Thyroid gland (tissue), 4 donors: Measurements from ENCODE around the gene ACOX3. TPM values are rescaled to one million over a fixed set of nuclear protein-coding genes. Genes with fewer than 3 reads are reported as not detected.
"Not testable (repeated sequence)": the region's sequence is repeated elsewhere in the genome, so short reads cannot be mapped to it uniquely, and the experiment has no call there.

Experiments used
- DNase-seq, 2 donors: peaks; one replicate each; pipeline ENCODE4 v3.0.0-alpha.2; 2019
- H3K27ac ChIP-seq, 3 donors: fragments of 200-600 bp; sonication (generic); 1 replicate in 2 of 3; 2 replicates in 1 of 3; pipeline ENCODE4 v1.5.1; 2016 to 2019; ENCODE audit warnings: mild to moderate bottlenecking in 1 of 3, moderate library complexity in 1 of 3
- H3K27me3 ChIP-seq: fragments of 200-600 bp; sonication (generic); one replicate; pipeline ENCODE4 v1.5.1; 2019
- H3K36me3 ChIP-seq, 2 donors: fragments of 200-600 bp; sonication (generic); one replicate each; pipeline ENCODE4 v1.5.1; 2016 to 2019
- H3K4me1 ChIP-seq, 2 donors: fragments of 200-600 bp; sonication (generic); one replicate each; pipeline ENCODE4 v1.5.1; 2017 to 2019
- H3K4me3 ChIP-seq, 3 donors: fragments of 200-600 bp; sonication (generic); replicated peaks in 1 of 3; 1 replicate in 2 of 3; 2 replicates in 1 of 3; pipeline ENCODE4 v1.5.1; 2016; ENCODE audit warnings: mild to moderate bottlenecking in 1 of 3
- H3K9me3 ChIP-seq: fragments of 200-600 bp; sonication (generic); one replicate; pipeline ENCODE4 v1.5.1; 2017
- CTCF ChIP-seq, 6 experiments: fragments of 200-600 bp in 3 of 6; fragments of 450-650 bp in 3 of 6; sonication (generic) in 3 of 6; IDR thresholded peaks; one replicate each; pipeline ENCODE4 v1.5.1; 2016 to 2019; ENCODE audit warnings: antibody characterized with exemption in 6 of 6, mild to moderate bottlenecking in 2 of 6, inconsistent platforms in 1 of 6, moderate library complexity in 1 of 6
- POLR2A ChIP-seq, 2 donors: fragments of 450-650 bp; IDR thresholded peaks; one replicate each; pipeline ENCODE4 v1.6.1; 2017; ENCODE audit warnings: antibody characterized with exemption in 2 of 2, mild to moderate bottlenecking in 2 of 2, moderate library complexity in 1 of 2
- WGBS, 2 donors: methylation state at CpG; one replicate each; pipeline ENCODE4 v1.1.5; 2017; 5-methylcytosine and 5-hydroxymethylcytosine counted together
- intact Hi-C: fragments of 100-400 bp; cut with DNase I; formaldehyde crosslinking; loops from one replicate; pipeline ENCODE4 v1.15.1; 2023
- total RNA-seq, 4 donors: library from RNA; depleted of rRNA; stranded (reverse); fragments of >200 nt; gene quantifications; one replicate each; pipeline ENCODE4 v1.2.3, GENCODE V29; 2016

Gene ACOX3
- total RNA-seq, 4 donors from 2014 or later = 28.2 to 61.8 (median 47.7) TPM

DNA sequence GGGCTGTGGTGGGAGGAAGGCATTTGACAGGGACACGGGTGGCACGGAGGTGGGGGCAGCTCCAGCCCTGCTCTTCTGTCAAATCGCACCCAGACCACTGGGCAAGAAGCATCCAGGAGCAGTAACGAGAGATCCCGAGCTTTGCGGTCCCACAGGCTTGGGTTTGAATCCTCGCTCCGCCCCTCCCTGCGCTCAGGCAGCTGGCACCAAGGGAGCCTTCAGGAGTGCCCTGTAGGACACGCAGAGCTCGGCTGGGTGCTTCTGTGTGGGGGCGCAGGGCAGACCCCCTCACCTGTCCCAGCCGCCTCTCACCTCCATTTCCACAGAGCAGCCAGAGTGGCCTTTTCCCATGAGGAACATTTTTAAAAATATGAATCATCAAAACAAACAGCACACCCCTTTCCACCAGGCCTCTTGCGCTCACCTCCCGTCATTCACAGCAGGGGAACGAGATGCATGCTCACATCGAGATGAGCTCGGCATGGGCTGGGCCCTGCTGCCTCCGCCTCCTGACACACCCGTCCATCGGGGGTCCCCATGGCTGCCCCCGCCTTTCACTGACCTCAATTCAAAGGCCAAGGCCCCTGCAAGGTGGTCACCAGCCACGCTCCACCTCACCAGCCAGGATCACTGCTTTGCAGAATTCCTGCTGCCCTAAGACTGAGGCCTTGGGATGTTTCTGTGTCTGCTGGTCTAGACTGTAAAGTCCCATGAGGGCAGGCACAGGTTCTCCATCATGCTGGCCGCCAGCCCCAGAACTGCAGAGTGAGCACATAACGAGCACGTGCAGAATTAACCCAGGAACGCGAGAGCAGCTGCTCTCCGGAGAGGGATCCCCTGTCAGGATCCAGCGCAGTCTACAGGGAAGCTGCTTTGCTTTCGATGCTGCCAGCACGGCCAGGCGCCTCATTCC, 52.7 kb downstream of the ACOX3 start:
- intact Hi-C loops = no loop called here
- peaks cover 10 to 34% of the 10 kb centered on the region in 2 donors for H3K36me3 ChIP-seq
- no peak overlapping the region for H3K4me3 ChIP-seq
- WGBS, 2 donors = 96% methylated on average over 27 to 30 of the region's 33 CpGs
- DNase-seq = no peak
- no peaks in the 10 kb centered on the region for H3K9me3 ChIP-seq
- no peak for TF ChIP-seq CTCF (IDR thresholded peaks at IDR 0.05)
- no peak for TF ChIP-seq POLR2A (IDR thresholded peaks at IDR 0.05)
- peaks cover 22% of the 10 kb centered on the region in 2 donors for H3K4me1 ChIP-seq
- H3K27me3 ChIP-seq = no peaks in the 10 kb centered on the region
- H3K27ac ChIP-seq = no peak overlapping the region

DNA sequence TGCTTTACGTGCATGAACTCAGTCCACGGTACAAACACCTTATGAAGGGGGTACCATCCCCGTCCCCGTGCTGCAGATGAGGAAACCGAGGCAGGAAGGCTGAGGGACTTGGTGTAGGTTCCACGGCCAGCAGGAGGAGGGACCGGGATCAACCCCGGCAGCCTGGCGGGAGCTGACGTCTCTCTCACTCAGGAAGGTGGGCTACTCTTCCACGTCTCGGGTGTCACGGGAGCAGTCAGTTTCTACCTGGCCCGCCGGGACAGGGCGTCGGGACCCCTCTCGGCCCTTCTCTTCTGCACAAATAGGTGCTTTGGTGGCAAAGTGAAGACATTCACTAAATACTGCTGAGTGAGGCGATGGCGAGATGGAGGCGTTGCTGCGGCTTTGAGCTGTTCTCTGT, 53.3 kb downstream of the ACOX3 start:
- intact Hi-C loops = no loop called here
- no peaks in the 10 kb centered on the region for H3K27me3 ChIP-seq
- 92% methylated on average over 20 to 22 of the region's 22 CpGs for WGBS, 2 donors
- no peak overlapping the region for H3K4me3 ChIP-seq
- no peaks in the 10 kb centered on the region for H3K9me3 ChIP-seq
- H3K36me3 ChIP-seq = peaks cover 10 to 34% of the 10 kb centered on the region in 2 donors
- no peak overlapping the region for H3K27ac ChIP-seq
- TF ChIP-seq CTCF (IDR thresholded peaks at IDR 0.05) (no peak), POLR2A (IDR thresholded peaks at IDR 0.05) (no peak)
- peaks cover 15 to 16% of the 10 kb centered on the region in 2 donors for H3K4me1 ChIP-seq
- DNase-seq = no peak

- DNase-seq = no peak
- H3K9me3 ChIP-seq = no peaks in the 10 kb centered on the region
- H3K27ac ChIP-seq = no peak overlapping the region
- H3K4me1 ChIP-seq = peaks cover 13 to 15% of the 10 kb centered on the region in 2 donors
- H3K36me3 ChIP-seq = peaks cover 10 to 31% of the 10 kb centered on the region in 2 donors
- H3K27me3 ChIP-seq = no peaks in the 10 kb centered on the region
- no peak for TF ChIP-seq CTCF (IDR thresholded peaks at IDR 0.05)
- intact Hi-C loops = no loop called here
- H3K4me3 ChIP-seq = no peak overlapping the region
- 96% methylated on average over 15 to 21 of the region's 24 CpGs for WGBS, 2 donors
Observed at GRCh38 chr4:8386731-8387130, 53.8 kb downstream of the ACOX3 start.

GRCh38 chr4:8386131-8386530, 54.4 kb downstream of the ACOX3 start:
- H3K27ac ChIP-seq, H3K27me3 ChIP-seq, H3K4me3 ChIP-seq, H3K9me3 ChIP-seq, DNase-seq, intact Hi-C loops: not testable (repeated sequence)
- 94 to 96% methylated on average over 13 of the region's 13 CpGs for WGBS, 2 donors
- Histone ChIP-seq H3K36me3 (peaks cover 10 to 29% of the 10 kb centered on the region in 2 donors), H3K4me1 (peaks cover 13 to 15% of the 10 kb centered on the region in 2 donors)

DNA sequence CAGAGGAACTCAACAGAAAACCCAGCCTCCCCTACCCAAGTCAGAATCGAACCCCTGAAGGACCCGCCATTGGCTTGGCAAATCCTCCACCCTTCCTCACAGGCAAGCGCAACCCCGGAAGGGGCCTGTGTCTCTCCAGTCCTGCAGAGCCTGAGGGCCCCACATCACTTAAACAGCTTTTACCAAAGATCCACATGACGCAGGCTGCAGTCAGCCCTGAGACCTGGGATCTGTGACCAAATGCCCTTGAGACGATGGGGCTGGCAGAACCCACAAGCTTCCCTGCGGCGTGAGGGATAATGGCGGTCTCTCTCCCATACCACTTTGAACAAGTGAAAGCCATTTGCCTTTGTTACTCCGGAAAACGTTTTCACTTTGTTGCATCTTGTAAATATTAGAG, 54.9 kb downstream of the ACOX3 start:
- H3K36me3 ChIP-seq = peaks cover 13 to 29% of the 10 kb centered on the region in 2 donors
- H3K27me3 ChIP-seq = no peaks in the 10 kb centered on the region
- no peak overlapping the region for H3K4me3 ChIP-seq
- no peak for TF ChIP-seq POLR2A (IDR thresholded peaks at IDR 0.05)
- TF ChIP-seq CTCF (IDR thresholded peaks at IDR 0.05) = no peak
- H3K4me1 ChIP-seq = peaks cover 13 to 15% of the 10 kb centered on the region in 2 donors
- no peak overlapping the region for H3K27ac ChIP-seq
- no peak for DNase-seq
- 88 to 95% methylated on average over 7 to 11 of the region's 11 CpGs for WGBS, 2 donors
- H3K9me3 ChIP-seq = no peaks in the 10 kb centered on the region
- intact Hi-C loops = no loop called here
